ENCODE data around the gene GARS1.
A peak's percentile ranks its signal among the peaks of the same experiment; 100 is the strongest.
"Not testable (repeated sequence)": the region's sequence is repeated elsewhere in the genome, so short reads cannot be mapped to it uniquely, and the experiment has no call there.

GARS1 gene

GRCh38 chr7:30572212-30572841, 22.4 kb upstream of the GARS1 start:
- DNase-seq (ENCODE audit: low spot score): no peak

GRCh38 chr7:30575910-30576309, 18.8 kb upstream of the GARS1 start:
- DNase-seq (ENCODE audit: low spot score): no peak

- DNase-seq (ENCODE audit: low spot score): no peak
These were observed 11.5 kb upstream of the GARS1 start for GRCh38 chr7:30583181-30583580.

- no peak for DNase-seq (ENCODE audit: low spot score)
These were observed 10.3 kb upstream of the GARS1 start for GRCh38 chr7:30584415-30584814.

- DNase-seq (ENCODE audit: low spot score): no peak
These were observed 9.7 kb upstream of the GARS1 start for GRCh38 chr7:30584965-30585364.

GRCh38 chr7:30585675-30586074, 9.0 kb upstream of the GARS1 start:
- DNase-seq (ENCODE audit: low spot score): no peak

GRCh38 chr7:30587547-30587946, 7.1 kb upstream of the GARS1 start:
- DNase-seq (ENCODE audit: low spot score): not testable (repeated sequence)

- DNase-seq (ENCODE audit: low spot score): no peak
These were observed 5.6 kb upstream of the GARS1 start for GRCh38 chr7:30589111-30589510.

GRCh38 chr7:30594048-30594539, 584 bp upstream of the GARS1 start:
- DNase-seq (ENCODE audit: low spot score): no peak

GRCh38 chr7:30595436-30596013, 847 bp downstream of the GARS1 start:
- peak; percentile 1 for DNase-seq (ENCODE audit: low spot score)

GRCh38 chr7:30596014-30596641, 1.4 kb downstream of the GARS1 start:
- DNase-seq (ENCODE audit: low spot score): no peak

- no peak for DNase-seq (ENCODE audit: low spot score)
These were observed 2.0 kb downstream of the GARS1 start for GRCh38 chr7:30596721-30597120.

- no peak for DNase-seq (ENCODE audit: low spot score)
These were observed 3.6 kb downstream of the GARS1 start for GRCh38 chr7:30598121-30598876.

GRCh38 chr7:30604901-30605300, 10.2 kb downstream of the GARS1 start:
- no peak for DNase-seq (ENCODE audit: low spot score)

- no peak for DNase-seq (ENCODE audit: low spot score)
These were observed 11.2 kb downstream of the GARS1 start for GRCh38 chr7:30605832-30606231.

- DNase-seq (ENCODE audit: low spot score): no peak
These were observed 18.1 kb downstream of the GARS1 start for GRCh38 chr7:30612658-30613265.

- no peak for DNase-seq (ENCODE audit: low spot score)
These were observed 19.0 kb downstream of the GARS1 start for GRCh38 chr7:30613366-30614325.

GRCh38 chr7:30616318-30616717, 21.6 kb downstream of the GARS1 start:
- no peak for DNase-seq (ENCODE audit: low spot score)

- no peak for DNase-seq (ENCODE audit: low spot score)
These were observed 22.7 kb downstream of the GARS1 start for GRCh38 chr7:30617359-30617758.

GRCh38 chr7:30618080-30618676, 23.5 kb downstream of the GARS1 start:
- DNase-seq (ENCODE audit: low spot score): no peak

GRCh38 chr7:30618961-30619360, 24.3 kb downstream of the GARS1 start:
- no peak for DNase-seq (ENCODE audit: low spot score)
